ENCODE measurements around the gene MPHOSPH8.

The MPHOSPH8 gene

GRCh38 chr13:19633479-19634255 lies at the start of gene MPHOSPH8:
TSS of gene MPHOSPH8 (plus strand) at chr13:19633659. CDS start at chr13:19633749, 90 bp downstream.
- peak; percentile 76 for DNase-seq

DNA sequence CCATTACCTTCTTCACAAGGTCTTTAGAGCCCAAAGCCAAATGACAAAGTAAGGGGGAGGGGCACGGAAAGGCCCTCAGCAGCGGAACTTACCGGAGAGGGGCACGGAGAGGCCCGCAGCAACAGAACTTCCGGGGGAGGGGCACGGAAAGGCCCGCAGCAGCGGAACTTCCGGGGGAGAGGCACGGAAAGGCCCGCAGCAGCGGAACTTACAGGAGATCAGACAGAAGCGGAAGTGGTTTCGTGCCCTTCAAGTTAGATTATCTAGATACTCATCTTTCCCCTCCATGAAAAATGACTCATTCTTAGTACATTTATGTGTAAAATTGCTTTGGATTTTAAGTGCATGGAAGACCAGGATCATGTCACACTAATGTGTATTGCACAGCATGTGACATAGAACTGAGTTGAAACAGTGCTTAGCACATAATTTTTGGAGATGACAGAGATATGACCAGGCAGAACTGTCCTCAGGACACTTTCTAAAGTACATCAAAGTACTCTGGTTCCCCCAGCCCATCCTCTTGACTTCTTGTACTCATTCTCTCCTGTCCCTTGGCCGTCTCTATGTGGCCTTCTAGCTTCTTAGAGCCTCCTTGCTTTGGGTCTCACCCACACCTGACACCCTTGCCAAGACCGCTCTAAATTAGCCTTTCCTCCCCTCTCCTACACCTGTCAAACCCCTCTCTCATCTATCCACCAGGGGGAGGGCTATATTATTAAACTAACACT lies 46.4 kb upstream of the MPHOSPH8 start:
- DNase-seq, result no peak

- no peak for DNase-seq
Measured at GRCh38 chr13:19587635-19588300, 45.7 kb upstream of the MPHOSPH8 start.

GRCh38 chr13:19589312-19589711 lies 44.1 kb upstream of the MPHOSPH8 start:
- DNase-seq, result no peak

DNA sequence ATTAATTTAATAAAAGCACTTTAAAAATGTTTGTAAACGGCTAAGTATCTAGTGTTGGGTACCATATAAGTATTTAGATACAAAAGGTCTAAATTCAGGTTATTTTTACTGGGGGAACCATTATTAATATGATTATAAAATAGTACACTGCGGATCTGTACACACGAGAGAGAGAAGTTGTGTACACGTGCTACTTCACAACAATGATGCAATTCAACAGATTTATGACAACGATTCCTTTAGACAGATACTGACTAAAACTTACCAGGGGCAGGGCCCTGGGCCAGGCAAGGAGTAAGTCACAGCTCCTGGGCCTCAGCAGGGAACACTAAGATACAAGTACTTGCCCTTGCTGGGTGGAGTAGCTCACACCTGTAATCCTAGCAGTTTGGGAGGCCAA lies 43.0 kb upstream of the MPHOSPH8 start:
- DNase-seq, result no peak

GRCh38 chr13:19591864-19592263 lies 41.6 kb upstream of the MPHOSPH8 start:
- no peak for DNase-seq

- no peak for DNase-seq
Measured at GRCh38 chr13:19592657-19593180, 40.7 kb upstream of the MPHOSPH8 start.

GRCh38 chr13:19596086-19596485 lies 37.4 kb upstream of the MPHOSPH8 start:
- DNase-seq, result no peak

- DNase-seq, result no peak
Measured at GRCh38 chr13:19596960-19597361, 36.5 kb upstream of the MPHOSPH8 start.

- no peak for DNase-seq
Measured at GRCh38 chr13:19597523-19597922, 35.9 kb upstream of the MPHOSPH8 start.

GRCh38 chr13:19601749-19602725 lies 31.4 kb upstream of the MPHOSPH8 start:
- DNase-seq, result peak; percentile 20

GRCh38 chr13:19604306-19604705 lies 29.2 kb upstream of the MPHOSPH8 start:
- no peak for DNase-seq

DNA sequence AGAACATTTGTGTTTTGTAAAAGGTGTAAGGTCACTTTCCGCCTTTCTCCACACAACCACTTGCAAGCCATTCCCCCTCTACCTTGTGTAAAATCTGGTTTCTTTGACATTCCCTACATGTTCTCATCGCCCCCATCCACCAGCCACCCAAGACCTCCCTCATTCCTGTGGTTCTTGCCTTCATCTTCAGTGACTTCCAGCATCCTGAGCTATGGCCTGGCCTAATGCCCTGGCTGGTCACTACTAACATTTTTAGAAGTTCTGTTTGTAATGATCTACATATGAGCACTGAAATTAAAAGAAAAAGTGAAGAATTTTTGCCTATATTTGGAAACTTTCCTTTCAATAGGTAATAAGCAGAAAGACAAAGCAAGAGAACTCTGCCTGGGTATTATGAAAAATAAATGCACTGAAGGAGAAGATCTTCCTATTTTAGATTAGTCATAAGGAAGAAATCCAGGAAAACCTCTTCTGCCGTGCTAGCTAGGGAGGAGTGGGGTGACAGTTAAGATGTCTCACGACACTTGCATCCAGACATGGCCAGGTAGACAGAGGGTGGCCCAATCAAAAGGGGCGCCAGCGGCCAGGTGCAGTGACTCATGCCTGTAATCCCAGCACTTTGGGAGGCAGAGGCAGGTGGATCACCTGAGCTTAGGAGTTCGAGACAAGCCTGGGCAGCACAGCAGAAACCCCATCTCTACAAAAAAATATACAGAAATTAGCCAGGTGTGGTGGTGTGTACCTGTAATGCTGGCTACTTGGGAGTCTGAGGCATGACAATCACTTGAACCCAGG lies 28.1 kb upstream of the MPHOSPH8 start:
- DNase-seq, result no peak

DNA sequence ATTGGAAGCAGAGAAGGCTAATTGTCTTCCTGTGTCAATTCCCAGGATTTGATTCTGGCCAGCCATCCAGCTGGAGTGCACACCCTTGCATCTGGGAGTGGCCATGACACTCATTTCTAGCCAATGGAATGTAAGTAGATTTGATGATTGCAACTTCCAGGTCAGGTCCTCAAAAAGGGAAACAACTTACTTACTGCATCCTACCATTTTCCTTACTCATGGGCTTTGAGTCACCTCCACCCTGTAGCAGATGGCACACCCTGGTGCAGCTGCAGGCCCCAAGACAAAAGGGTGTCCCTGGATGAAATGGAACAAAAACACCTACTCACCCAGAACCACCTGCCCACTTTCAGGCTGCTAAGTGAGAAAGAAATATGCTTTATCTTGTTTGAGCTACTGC lies 27.3 kb upstream of the MPHOSPH8 start:
- no peak for DNase-seq

- DNase-seq, result no peak
Measured at GRCh38 chr13:19606737-19607136, 26.7 kb upstream of the MPHOSPH8 start.

GRCh38 chr13:19607523-19608078 lies 25.9 kb upstream of the MPHOSPH8 start:
- DNase-seq, result no peak

DNA sequence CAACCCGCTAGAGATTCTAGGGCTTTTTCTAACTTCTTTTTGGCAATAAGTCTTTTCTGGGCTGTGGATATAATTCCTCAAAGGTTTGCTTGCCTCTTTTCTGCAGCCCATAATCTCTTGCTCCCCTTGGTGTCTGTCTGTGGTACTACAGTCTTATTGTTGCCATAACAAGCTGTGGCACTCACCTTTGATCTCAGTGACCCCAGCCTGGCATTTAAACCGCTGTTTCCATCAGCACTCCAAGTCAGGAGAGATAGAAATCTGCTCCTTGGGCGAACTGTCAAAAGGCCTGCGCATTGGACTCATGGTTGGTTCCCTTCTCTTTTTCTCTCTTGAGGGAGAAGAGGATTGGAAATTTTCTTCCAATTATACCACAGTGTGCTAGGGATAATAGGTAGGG lies 14.5 kb upstream of the MPHOSPH8 start:
- DNase-seq, result no peak

- DNase-seq, result peak; percentile 27
Measured at GRCh38 chr13:19622193-19622592, 11.3 kb upstream of the MPHOSPH8 start.

DNA sequence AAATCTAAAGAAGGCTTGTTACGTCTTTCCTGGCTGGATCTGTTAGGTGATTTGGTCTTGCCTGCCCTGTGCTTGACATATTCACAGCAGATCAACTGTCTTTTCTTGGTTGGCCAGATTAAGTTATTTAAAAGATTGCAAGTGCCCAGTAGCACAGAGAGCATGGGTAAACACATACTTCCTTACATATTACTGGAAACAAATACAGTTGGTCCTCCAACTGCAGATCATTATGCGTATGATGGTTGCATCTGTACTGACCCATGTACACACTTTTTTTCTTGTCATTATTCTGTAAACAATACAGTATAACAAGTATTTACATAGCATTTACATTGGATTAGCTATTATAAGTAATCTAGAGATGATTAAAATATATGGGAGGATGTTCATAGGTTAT lies 9.2 kb upstream of the MPHOSPH8 start:
- no peak for DNase-seq

DNA sequence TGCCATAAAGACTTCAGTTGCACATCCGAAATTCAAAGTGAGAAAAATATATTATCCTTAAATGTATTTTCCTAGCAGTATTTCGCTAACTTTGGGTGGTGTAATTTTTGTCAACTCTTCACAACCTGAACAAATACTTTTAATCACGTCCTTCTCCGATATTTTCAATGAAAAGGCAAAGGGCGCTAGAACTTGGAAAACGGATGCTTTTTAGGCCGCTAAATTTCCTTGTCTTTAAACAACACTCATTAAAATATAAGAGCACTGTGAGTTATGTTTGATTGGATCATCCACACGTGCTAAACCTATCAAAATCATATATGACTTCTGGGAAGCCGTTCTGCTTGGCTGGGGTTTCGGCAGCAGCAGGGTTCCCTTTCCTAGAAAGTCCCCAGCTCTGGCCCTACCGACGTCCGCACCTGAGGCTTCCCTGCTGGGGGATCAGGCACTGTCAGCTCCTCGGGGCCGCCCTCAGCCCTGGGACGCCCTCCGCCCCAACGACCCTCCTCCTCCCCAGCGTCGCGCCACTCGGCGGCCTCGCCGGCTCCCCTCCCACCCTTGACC lies 462 bp upstream of the MPHOSPH8 start:
- DNase-seq, result peak; percentile 50

DNA sequence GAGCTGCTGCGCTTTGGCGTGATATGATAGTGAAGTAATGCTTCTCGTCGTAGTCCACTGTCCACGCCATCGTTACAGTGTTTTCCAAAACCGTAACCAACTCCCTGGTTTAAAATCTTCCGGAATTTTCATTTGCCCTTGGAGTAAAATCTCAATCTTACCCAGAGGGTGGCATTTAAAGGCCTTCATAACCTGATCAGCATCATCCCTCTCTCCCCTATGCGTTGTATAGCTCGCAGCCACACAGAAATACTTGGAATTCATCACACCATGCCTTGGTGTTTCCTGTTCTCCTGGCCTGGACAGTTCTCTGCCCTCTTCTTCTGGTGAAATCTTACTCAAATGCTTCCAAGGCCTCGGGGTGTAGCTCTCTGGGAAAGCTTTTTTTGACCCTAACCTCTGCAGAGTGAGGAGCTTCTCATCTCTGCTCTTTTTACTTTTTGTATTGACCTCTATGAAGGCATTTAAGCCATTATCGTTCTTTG lies 839 bp downstream of the MPHOSPH8 start:
- no peak for DNase-seq

Measured in NCI-H2029 (cell line).